HL-60 (cell line): ENCODE measurements around the gene ALLC.

ENCODE experiments used
- CTCF ChIP-seq: IDR thresholded peaks from one replicate; pipeline ENCODE4 v1.5.1; 2011; ENCODE audit warnings: low read length, control low read depth, inconsistent platforms; ENCODE audit not compliant: insufficient read depth
- GABPA ChIP-seq: IDR thresholded peaks from 2 replicates; pipeline ENCODE4 v1.6.1; 2012; ENCODE audit warnings: low read depth

GRCh38 chr2:3624059-3624794 is 33.8 kb upstream of the ALLC start:
- TF ChIP-seq CTCF (no peak), GABPA (no peak)
